SIG-M5 treated with dmso at 0.1 percent for 504 hours (cell line): ENCODE results near the gene SYT1.
"Not testable (repeated sequence)": the region's sequence is repeated elsewhere in the genome, so short reads cannot be mapped to it uniquely, and the experiment has no call there.

ENCODE experiments used
- DNase-seq: peaks from one replicate; lab custom pipeline; 2025; ENCODE audit not compliant: unreplicated experiment; lab: John Stamatoyannopoulos, UW

SYT1 gene

GRCh38 chr12:79200176-79200575 is 335.6 kb downstream of the SYT1 start:
- DNase-seq = no peak

- DNase-seq = no peak
Measured at GRCh38 chr12:79203058-79203647, 338.6 kb downstream of the SYT1 start.

DNA sequence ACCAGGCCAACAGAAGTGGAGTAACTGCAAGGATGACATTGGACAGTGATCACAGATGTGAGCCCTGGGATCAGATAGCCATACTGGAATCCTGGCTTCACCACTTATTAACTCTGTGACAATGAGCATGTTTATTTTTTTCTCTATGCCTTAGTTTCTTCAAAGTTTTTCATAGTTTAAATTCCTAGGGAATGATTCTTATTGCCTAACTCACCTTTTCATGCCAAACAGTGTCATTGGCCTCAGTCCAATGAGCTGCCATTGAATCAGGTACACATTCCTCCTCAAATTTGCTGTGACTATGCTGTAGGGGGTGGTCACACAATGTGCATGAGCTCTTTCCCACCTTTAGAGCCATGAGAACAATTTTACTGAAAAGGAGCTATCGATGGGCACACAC is 342.3 kb downstream of the SYT1 start:
- no peak for DNase-seq

DNA sequence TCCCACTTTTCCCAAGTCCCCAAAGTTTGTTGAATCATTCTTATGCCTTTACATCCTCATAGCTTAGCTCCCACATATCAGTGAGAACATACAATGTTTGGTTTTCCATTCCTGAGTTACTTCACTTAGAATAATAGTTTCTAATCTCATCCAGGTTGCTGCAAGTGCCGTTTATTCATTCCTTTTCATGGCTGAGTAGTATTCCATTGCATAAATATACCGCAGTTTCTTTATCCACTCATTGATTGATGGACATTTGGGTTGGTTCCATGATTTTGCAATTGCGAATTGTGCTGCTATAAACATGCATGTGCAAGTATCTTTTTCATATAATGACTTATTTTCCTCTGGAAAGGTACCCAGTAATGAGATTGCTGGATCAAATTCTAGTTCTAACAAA is 345.8 kb downstream of the SYT1 start:
- not testable (repeated sequence) for DNase-seq

DNA sequence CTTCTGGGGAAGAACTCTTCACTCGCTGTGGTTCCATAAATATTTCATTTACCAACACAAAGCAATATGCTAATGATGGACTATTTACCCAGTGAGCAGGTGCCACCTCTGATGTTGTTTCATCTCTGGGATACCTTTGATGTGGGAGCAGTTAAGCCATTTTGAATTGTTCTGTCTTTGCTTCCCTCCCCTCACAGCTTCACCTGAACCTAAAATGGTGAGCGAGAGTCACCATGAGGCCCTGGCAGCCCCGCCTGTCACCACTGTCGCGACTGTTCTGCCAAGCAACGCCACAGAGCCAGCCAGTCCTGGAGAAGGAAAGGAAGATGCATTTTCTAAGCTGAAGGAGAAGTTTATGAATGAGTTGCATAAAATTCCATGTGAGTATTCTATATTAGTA is 352.7 kb downstream of the SYT1 start:
- DNase-seq = no peak

DNA sequence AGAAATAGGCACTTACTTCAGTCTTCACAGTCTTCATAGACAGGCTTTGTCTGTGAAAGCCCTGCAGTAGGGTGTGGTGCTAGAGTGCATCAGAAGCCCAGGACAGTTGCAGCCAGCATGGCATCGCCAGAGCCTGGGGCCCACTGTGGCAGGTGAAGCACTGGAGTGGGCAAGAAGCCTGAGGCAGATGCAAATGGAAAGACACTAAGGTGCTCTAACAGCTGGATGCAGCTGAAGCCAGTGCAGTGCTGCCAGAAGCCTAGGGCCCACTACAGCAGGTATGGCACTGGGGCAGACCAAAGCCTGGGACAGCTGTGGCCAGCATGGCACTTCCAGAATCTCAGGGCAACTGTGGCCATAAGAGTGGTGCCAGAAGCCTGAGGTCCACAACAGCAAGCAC is 358.6 kb downstream of the SYT1 start:
- no peak for DNase-seq

DNA sequence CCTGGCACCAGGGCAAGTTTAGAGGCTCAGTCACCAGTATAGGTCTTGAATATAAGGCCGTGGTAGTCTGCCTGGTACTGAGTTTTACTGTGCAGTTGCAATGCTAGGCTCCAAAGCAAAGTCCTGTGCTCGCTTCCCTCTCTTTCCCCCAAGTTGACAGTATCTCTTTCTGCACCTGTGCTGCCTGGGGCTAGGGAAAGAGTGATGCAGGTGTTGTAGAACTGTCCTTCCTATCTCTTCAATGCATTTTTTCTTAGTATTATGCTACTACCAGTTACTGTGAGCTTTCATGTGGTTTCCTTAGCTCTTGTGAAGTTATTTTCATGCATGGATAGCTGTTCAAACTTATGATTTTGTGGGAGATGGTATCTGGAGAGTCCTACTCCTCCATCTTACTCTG is 359.2 kb downstream of the SYT1 start:
- DNase-seq = no peak

DNA sequence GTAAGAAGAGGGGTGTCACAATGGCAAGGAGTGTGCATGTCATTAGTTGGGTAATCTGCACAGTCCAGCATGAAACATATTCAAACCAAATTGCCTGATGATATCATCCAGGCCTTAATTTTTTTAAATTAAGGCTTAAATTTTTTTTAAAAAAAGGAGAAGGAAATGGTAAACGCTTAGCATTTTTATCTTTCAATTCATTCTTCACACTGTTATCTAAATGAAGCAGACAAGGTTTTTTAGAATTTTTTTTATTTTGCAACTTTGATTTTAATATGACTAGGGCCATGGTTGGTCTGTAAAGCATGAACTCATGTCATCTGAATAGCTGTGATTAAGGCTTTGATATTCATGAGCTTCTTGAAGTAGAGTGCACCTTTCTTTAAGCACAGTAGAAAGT is 362.5 kb downstream of the SYT1 start:
- DNase-seq = no peak

- no peak for DNase-seq
Measured at GRCh38 chr12:79227646-79228045, 363.1 kb downstream of the SYT1 start.

DNA sequence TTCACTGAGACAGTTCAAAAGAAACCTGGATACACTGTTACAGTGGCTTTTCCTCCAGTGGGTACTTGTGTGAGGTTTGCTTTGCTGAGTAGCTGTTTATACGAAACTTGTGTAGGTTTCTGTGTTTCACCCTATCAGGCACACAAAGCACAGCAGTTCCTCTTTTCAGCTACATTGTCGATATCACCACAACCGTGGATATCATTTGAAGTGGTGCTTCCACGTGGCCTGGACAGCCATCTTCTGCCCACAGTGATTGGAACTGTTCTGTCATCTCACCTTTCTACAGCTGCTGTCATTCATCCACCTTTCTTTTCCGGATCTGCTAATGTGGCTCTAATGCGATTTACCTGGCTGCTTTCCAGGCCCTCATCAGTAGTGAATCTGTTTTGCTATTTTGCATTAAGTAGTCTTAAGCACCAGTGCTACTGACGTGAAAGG is 368.8 kb downstream of the SYT1 start:
- no peak for DNase-seq

DNA sequence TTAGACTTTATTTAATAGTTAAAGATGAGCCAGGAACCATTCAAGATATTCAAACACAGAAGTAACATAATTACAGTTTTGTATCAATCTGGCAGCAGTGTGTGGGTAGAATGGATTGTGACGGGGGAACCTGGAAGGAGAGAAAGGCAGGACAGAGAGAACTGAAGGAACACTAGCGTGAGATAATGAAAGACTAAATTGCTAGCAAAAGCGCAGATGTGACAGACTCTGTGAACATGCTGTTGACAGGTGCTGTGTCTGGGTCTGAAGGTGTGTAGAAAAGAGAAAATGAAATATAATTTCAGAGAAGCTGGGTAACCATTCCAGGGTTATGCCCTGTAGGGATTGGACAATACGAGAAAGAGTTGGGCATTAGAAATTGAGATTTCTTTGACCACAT is 372.3 kb downstream of the SYT1 start:
- DNase-seq = no peak

- no peak for DNase-seq
Measured at GRCh38 chr12:79238246-79238645, 373.7 kb downstream of the SYT1 start.

- no peak for DNase-seq
Measured at GRCh38 chr12:79247494-79247893, 382.9 kb downstream of the SYT1 start.

DNA sequence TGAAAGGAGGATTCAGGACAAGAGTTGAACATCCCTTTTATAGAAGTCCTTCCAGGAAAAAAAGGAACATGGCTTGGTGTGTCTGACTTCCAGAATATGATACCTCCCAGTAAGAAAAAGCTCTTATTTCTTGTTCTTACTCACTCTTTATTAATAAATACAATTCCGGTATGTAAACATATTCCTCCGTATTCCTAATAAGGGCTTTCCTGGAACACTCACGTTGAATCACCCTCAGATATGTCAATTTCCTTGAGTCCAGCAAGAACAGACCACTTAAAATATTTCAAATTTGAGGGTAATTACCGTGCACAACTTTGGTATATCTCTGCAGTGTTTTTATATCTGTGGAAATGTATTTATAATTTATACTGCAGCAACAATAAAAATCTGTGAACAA is 385.6 kb downstream of the SYT1 start:
- DNase-seq = no peak

DNA sequence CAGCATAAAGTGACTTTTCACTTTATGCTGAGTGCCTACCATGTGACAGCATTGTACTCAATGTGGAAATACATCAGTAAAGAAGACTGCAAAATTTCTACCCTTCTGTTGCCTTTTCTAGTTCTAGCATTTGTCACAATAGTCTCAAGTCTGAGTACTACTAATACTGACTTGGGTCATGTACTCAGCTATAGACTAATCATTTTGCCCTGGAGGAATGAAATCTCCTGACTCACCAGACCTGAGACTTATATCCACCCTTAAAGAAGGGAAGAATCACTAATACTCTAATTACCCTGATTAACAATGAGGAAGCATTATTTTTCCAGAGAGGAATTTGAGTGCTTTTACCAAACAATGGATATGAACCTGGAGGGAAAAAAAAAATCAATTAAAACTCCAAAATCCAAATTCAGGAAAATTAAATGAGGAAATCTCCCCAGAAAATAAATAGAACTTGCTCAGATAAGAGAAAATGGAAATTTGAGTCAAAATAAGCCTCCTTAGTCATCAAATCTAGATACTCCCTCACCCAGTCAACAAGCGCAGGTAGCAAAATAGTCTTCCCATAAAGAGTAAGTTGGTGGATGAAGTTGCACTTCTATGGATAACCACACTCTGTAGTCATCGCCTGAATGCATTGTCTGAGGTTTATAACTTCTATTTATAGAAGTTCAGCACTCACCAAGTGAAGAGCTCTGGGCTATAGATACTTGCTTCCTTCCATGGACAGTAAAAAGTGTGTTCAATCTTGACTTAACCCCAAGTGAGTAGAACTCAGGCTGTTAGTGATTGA is 386.6 kb downstream of the SYT1 start:
- DNase-seq = no peak

DNA sequence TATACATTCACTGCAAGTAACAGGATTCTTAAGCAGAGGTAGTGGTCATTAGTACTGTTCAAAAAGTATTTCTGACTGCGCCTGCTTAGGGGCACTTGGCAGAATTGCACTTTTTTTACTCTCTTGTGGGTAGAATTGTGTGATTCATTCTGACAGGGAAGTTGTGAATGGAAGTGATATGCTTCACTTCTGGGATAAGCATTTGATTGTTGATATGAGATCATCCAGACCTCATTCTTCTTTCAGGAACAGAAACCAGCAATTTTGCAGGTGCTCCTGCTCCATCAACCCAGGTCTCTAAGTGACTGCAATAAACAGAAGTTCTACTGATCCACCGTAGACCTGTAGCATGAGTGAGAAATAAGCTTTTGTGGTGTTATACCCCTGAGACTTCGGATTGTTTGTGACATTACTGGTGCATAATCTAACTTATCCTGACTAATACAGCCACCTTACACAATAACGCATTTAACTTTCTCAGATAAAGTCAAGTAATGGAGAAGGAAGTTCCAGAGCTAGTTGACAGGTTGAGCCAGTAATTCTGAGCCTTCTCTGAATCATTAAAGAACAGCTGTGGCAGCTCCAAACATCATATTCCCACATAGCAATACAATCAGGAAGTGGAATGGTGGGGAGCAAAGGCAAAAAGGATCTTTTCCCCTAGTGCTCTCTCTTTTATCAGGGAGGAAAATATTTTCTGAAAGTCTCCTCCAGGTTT is 387.9 kb downstream of the SYT1 start:
- no peak for DNase-seq

- no peak for DNase-seq
Measured at GRCh38 chr12:79255288-79255687, 390.7 kb downstream of the SYT1 start.

GRCh38 chr12:79260923-79261322 is 396.3 kb downstream of the SYT1 start:
- DNase-seq = no peak

GRCh38 chr12:79262938-79263337 is 398.4 kb downstream of the SYT1 start:
- no peak for DNase-seq

GRCh38 chr12:79266343-79267144 is 402.0 kb downstream of the SYT1 start:
- DNase-seq = no peak

GRCh38 chr12:79267580-79267979 is 403.0 kb downstream of the SYT1 start:
- DNase-seq = no peak
